ENCODE measurements around the gene L1CAM. TPM values are rescaled to one million over a fixed set of nuclear protein-coding genes. Genes with fewer than 3 reads are reported as not detected.
A peak's percentile ranks its signal among the peaks of the same experiment; 100 is the strongest.

The L1CAM gene
- total RNA-seq, 4 donors from 2014 or later = 3.0 to 12.9 (median 8.4) TPM

- no peak overlapping the region for H3K4me3 ChIP-seq (ENCODE audit: low read depth, poor library complexity, severe bottlenecking)
- intact Hi-C loops (cut with DNase I; ENCODE audit: low total_unique reads) = no loop called here
- TF ChIP-seq CTCF (IDR thresholded peaks at IDR 0.05) = no peak
- 23 to 55% methylated on average over 9 of the region's 9 CpGs for WGBS, 2 donors
- no peak for DNase-seq (ENCODE audit: low spot score in 2 of 2)
These were observed 42.9 kb upstream of the L1CAM start for GRCh38 chrX:153928846-153929245.

GRCh38 chrX:153927922-153928760 lies 42.2 kb upstream of the L1CAM start:
- WGBS, 2 donors = 0 to 24% methylated on average over 12 to 41 of the region's 76 CpGs
- DNase-seq (ENCODE audit: low spot score in 2 of 2) = peak; percentile 93 to 99
- intact Hi-C loops (cut with DNase I; ENCODE audit: low total_unique reads) = no loop called here

GRCh38 chrX:153927672-153927921 lies 41.6 kb upstream of the L1CAM start:
- intact Hi-C loops (cut with DNase I; ENCODE audit: low total_unique reads) = no loop called here
- peak overlapping the region; percentile 50 for H3K4me3 ChIP-seq (ENCODE audit: low read depth, poor library complexity, severe bottlenecking)
- WGBS, 2 donors = 0 to 27% methylated on average over 3 to 8 of the region's 8 CpGs
- TF ChIP-seq POLR2A (IDR thresholded peaks at IDR 0.05) (no peak), CTCF (IDR thresholded peaks at IDR 0.05) (no peak)
- DNase-seq (ENCODE audit: low spot score in 2 of 2) = no peak

More at GRCh38 chrX:153927922-153928760, 42.2 kb upstream of the L1CAM start:
- TF ChIP-seq POLR2A (IDR thresholded peaks at IDR 0.05) (no peak), CTCF (IDR thresholded peaks at IDR 0.05) (no peak)
- peak overlapping the region; percentile 50 for H3K4me3 ChIP-seq (ENCODE audit: low read depth, poor library complexity, severe bottlenecking)

- peak overlapping the region; percentile 50 for H3K4me3 ChIP-seq (ENCODE audit: low read depth, poor library complexity, severe bottlenecking)
- intact Hi-C loops (cut with DNase I; ENCODE audit: low total_unique reads) = no loop called here
- TF ChIP-seq CTCF (IDR thresholded peaks at IDR 0.05) = no peak
- TF ChIP-seq POLR2A (IDR thresholded peaks at IDR 0.05) = no peak
- DNase-seq (ENCODE audit: low spot score in 2 of 2) = no peak
- 0 to 41% methylated on average over 7 to 31 of the region's 31 CpGs for WGBS, 2 donors
These were observed 41.1 kb upstream of the L1CAM start for GRCh38 chrX:153926858-153927671.

GRCh38 chrX:153926552-153926857 lies 40.5 kb upstream of the L1CAM start:
- 19 to 51% methylated on average over 4 of the region's 4 CpGs for WGBS, 2 donors
- no peak for DNase-seq (ENCODE audit: low spot score in 2 of 2)
- no peak for TF ChIP-seq POLR2A (IDR thresholded peaks at IDR 0.05)
- no peak for TF ChIP-seq CTCF (IDR thresholded peaks at IDR 0.05)
- no peak overlapping the region for H3K4me3 ChIP-seq (ENCODE audit: low read depth, poor library complexity, severe bottlenecking)
- intact Hi-C loops (cut with DNase I; ENCODE audit: low total_unique reads) = no loop called here

Measured in lower leg skin (tissue), 4 donors.